ENCODE results near the gene BCL2L2.

GRCh38 chr14:23281247-23281646, 25.4 kb upstream of the BCL2L2 start:
- TF ChIP-seq CTCF (IDR thresholded peaks at IDR 0.05; ENCODE audit: control extremely low read depth in 1 of 3, insufficient read depth in 1 of 3, low read depth in 1 of 3, low read length in 3 of 3) (no peak), POLR2A (IDR thresholded peaks at IDR 0.05; ENCODE audit: control extremely low read depth in 1 of 2, low read depth in 2 of 2, low read length in 2 of 2) (no peak), ZNF274 (IDR thresholded peaks at IDR 0.05; ENCODE audit: borderline replicate concordance, extremely low read depth, low read length) (no peak), CEBPB (IDR thresholded peaks at IDR 0.05; ENCODE audit: low read depth, low read length) (no peak), ATF2 (IDR thresholded peaks at IDR 0.05; ENCODE audit: low read length) (no peak), CBX5 (IDR thresholded peaks at IDR 0.05; ENCODE audit: low read depth, low read length) (no peak), GTF2F1 (IDR thresholded peaks at IDR 0.05; ENCODE audit: borderline replicate concordance, low read depth, low read length) (no peak), TBP (IDR thresholded peaks at IDR 0.05; ENCODE audit: low read depth, low read length) (no peak)
- TF ChIP-seq, protein P1, sequence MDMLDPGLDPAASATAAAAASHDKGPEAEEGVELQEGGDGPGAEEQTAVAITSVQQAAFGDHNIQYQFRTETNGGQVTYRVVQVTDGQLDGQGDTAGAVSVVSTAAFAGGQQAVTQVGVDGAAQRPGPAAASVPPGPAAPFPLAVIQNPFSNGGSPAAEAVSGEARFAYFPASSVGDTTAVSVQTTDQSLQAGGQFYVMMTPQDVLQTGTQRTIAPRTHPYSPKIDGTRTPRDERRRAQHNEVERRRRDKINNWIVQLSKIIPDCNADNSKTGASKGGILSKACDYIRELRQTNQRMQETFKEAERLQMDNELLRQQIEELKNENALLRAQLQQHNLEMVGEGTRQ (IDR thresholded peaks at IDR 0.05; ENCODE audit: low read length): no peak

All from H1 (cell line).